NCI-H1048 (cell line): ENCODE measurements around the gene PPP4C.
A peak's percentile ranks its signal among the peaks of the same experiment; 100 is the strongest.

Experiments used
- DNase-seq: peaks from one replicate; lab custom pipeline; 2025; lab: John Stamatoyannopoulos, UW

Gene PPP4C

DNA sequence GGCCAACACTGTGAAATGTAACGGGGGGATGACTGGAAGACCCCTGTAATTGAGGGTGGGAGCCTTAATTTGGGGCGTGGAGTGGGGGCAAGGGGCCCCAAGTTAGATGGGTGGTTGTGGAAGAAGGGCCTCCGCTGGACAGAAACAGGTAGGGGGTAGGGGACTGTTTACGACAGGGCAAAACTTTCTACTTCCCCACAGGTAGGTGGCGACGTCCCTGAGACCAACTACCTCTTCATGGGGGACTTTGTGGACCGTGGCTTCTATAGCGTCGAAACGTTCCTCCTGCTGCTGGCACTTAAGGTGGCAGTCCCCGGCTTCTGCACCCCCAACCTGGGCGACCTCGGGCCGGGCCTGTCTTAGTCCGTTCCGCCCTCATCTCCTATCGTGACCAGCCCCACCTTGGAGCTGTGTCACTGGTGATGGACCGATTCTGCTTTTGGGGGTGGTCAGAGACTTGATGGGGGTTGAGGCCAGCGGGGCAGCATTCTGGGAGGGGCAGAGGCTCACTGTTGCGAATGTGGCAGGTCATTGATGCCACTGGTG lies 6.8 kb downstream of the PPP4C start:
- DNase-seq = no peak

DNA sequence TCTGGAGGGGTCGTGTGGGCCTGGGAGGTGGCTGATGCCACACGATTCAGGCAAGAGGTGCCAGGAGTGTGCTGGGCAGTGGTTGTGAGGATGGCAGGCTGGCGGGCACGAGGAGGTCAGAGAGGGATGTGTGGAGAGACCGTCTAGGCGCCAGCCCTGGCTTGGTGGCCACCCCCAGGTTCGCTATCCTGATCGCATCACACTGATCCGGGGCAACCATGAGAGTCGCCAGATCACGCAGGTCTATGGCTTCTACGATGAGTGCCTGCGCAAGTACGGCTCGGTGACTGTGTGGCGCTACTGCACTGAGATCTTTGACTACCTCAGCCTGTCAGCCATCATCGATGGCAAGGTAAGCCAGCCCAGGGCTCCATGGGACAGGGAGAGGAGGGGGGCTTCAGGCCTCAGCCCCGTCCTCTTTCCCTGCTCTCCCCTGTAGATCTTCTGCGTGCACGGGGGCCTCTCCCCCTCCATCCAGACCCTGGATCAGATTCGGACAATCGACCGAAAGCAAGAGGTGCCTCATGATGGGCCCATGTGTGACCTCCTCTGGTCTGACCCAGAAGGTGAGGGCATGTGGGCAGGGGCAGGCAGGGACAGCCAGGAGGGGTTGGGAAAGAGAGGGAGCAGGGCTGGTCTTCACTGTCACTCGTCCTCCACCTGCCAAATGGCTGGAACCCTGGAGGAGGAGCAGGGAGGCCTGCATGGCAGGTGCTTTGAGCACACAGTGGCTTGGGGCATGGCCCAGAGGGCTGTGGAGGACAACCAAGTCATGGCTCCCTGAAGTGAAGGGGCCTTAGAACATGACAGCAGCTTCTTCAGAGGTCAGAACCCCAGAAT lies 7.6 kb downstream of the PPP4C start:
- DNase-seq = no peak

DNA sequence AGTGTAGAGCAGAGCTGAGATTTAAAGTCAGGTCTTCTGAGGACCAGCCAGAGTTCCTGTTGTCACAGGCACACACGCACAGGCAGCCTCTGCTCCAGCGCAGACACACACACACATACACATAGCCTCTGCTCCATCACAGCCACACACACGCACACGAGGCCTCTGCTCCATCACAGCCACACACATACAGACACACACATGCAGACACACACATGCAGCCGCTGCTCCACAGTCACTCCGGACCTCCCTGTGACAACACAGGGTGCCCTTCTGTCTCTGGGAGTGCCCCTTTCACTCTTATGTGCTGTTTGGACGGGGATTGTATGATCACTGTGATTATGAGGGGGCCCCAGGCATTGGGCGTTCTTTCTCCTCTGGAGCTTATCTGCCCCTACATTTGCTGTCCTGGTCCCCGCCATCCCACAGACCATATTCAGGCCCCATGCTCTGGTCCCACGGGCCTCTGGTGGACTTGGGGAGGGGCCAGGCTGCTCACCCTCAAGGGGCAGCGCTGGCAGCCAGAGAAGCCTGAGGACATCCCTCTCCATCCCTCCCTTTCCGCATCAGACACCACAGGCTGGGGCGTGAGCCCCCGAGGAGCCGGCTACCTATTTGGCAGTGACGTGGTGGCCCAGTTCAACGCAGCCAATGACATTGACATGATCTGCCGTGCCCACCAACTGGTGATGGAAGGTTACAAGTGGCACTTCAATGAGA lies 8.5 kb downstream of the PPP4C start:
- DNase-seq = no peak

DNA sequence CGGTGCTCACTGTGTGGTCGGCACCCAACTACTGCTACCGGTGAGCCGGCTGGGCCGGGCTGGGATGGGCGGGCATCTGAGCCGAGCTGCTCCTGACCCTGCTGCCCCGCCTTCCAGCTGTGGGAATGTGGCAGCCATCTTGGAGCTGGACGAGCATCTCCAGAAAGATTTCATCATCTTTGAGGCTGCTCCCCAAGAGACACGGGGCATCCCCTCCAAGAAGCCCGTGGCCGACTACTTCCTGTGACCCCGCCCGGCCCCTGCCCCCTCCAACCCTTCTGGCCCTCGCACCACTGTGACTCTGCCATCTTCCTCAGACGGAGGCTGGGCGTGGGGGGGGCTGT lies 9.0 kb downstream of the PPP4C start:
- no peak for DNase-seq

DNA sequence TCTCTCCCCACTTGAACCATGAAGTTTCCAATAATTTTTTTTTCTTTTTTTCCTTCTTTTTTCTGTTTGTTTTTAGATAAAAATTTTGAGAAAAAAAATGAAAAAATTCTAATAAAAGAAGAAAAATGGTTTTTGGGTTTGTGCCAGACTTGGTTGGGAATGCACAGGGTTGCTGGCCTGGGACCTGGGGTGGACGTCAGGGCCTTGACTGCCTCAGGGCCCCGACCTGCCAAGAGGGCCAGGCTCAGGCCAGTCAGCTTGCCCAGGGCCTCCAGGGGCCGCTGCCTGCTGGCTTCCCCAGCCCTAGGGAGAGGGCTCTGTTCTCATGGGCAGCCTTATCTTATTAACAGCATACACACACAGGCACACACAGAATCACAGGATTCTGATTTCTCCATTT lies 9.5 kb downstream of the PPP4C start:
- DNase-seq = no peak

DNA sequence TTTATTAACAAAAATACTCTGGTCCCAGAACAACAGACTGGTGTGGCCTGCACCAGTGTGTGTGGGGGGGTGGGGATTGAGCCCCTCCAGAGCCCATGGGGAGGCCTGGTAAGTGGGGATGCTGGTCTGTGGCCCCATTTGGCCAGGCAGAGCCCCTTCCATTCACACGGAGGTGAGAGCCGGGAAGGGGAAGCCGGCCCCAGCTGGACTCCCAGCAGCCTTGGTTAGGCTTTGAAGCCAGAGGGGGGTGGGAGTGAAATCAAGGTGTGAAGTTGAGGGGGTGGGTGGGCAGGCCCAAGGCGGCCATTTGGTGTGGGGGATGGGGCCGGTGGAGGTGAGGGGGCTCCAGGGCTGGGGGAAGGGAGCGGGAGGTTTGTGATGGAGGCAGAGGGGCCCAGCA lies 10.0 kb downstream of the PPP4C start:
- no peak for DNase-seq

DNA sequence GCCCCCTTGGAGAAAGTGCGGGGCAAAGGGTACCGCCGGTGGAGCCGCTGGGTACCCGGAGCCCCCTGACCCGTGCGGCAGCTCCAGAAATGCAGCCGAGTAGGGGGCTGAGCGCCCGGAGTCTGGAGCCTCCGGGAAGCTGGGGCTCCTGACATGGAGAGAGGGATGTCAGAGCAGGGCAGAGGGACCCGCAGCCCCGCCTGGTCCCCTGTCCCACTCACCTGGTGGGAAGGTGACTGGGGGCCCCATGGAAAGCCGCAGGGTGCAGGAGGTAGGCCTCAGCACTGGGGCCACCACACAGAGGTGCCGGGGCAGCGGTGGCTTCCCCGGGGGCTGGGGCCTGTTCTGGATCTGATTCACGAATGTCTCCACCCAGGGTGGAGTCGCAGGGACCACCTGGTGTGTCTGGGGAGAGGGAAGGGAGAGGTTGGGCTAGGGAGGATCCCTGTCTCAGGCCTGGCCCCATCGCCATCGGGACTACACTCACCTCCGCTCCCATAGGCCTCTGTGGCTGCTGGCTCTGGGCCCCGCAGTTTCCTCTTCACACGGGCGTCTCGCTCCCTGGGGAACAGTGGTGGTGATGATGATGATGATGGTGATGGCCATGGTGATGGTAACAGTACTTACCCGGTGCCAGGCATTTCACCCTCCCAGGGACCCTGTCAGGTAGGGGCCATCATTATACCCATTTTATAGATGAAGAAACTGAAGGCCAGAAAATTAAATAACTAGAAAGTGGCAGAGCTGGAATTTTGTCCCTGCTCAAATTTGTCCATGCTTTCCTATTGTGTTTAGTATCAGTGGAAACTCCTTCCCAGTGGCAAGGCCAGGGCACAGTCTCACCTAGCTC lies 10.7 kb downstream of the PPP4C start:
- DNase-seq = no peak

DNA sequence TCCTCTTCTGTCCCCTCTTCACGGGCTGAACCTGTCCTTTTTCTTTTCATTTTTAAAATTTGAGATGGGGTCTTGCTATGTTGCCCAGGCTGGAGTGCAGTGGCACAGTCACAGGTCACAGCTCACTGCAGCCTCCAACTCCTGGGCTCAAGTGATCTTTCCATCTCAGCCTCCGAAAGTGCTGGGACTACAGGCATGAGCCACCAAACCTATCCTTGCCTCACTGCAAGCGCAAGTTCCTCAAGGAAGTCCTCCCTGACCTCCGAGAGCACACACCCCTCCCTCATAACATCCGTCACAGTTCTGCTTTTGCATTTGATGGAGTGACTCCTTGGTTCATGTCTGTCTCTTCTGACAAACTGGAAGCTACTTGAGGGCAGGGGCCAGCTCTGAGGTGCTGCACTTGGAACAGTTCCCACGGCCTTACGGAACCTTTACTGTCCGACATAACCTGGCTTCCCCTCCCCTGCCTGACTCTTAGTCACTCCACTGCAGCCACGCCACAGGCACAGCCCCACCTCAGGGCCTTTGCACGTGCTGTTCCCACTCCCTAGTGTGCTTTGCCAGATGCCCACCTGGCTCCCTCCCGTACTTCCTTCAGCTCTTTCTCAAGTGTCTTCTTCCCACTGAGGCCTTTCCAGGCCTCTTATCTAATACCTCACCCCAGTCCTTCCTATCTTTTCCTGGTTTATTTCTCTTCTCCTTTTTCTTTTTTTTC lies 11.5 kb downstream of the PPP4C start:
- DNase-seq = no peak

DNA sequence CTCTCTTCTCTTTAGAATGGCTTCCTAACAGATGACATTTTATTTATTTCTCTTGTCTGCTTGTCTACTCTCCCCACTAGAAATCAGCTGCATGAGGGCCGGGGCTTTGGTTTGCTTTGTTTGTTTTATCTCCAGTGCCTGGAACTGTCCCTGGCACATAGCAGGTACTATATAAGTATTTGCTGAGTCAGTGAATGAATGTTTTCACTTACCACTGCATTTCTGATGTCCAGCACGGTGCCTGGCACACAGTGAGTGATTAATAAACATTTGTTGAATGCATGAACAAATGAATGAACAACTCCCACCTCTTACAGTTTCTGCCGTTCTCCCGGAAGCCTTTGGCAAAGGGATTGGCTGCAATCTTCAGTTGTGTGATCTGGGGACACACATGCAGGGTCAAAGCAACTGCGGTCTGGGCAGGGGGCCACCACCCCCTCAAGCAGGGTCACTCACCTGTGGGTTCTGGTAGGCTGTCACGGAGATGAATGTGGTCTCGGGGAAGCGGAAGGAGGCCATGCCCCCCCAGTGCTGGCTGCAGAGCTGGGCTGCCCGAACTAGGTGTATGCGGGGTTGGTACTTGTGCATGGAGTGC lies 12.5 kb downstream of the PPP4C start:
- no peak for DNase-seq

DNA sequence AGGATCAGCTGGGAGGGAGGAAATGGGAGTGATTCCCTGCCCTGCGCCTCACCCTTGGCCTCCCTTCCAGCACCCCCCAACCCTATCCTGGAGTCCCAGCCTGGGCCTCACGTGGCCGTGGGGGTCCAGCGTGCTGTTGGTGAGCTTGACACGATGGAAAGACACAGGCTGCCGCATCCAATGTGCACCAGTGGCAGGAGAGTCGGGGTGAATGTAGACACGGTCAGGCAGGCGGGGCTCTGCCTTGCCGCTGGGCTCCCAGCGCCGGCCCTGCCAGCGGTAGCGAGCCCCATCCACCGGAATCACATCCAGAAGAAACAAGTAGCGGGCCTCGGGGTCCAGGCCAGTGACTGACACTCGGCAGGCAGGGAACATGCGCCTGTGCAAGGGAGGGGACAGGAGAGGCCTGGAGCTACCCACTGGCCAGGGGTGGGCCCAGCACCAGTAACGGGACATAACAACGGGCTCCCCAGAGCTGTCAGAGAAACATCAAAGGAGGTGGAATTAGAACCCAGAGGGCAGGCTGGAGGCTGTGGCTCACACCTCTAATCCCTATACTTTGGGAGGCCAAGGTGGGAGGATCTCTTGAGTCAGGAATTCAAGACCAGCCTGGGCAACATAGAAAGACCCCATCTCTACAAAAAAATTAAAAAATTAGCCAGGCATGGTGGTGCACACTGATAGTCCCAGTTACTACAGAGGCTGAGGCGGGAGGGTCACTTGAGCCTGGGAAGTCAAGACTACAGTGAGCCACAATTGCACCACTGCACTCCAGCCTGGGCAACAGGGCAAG lies 13.2 kb downstream of the PPP4C start:
- no peak for DNase-seq

DNA sequence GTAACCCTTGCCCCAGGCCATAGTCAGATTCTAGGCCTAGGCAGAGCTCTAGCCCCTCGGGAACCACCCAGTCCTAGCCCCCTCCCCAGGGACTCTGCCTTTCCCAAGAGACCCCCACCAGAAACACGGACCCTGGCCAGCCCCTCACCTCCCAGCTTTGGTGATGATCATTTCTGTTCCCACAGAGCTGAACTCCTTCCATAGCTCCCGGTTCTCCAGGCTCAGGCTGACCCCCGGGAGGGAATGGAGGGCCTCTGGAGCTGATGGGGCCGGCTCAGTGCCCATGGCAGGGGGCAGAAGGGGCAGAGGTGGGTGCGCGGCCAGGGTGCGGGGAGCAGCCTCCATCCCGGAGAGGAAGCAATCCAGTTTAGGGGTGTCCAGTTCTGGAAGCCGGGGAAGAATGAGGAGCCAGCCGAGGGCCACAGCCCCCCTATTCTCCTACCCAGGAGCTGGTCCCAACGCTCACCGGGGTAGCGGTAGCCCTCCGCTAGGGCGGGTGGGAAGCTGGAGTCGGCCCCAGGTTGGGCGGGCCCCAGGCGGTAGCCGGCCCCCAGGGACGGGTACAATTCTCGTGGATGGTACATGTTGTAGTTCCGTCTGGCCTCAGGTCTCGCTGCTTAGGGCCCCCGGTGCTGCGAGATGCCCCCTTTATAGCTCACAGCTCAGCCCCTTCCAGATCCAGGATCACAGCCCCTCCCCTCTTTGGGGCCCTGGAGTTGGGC lies 15.0 kb downstream of the PPP4C start:
- DNase-seq = no peak

DNA sequence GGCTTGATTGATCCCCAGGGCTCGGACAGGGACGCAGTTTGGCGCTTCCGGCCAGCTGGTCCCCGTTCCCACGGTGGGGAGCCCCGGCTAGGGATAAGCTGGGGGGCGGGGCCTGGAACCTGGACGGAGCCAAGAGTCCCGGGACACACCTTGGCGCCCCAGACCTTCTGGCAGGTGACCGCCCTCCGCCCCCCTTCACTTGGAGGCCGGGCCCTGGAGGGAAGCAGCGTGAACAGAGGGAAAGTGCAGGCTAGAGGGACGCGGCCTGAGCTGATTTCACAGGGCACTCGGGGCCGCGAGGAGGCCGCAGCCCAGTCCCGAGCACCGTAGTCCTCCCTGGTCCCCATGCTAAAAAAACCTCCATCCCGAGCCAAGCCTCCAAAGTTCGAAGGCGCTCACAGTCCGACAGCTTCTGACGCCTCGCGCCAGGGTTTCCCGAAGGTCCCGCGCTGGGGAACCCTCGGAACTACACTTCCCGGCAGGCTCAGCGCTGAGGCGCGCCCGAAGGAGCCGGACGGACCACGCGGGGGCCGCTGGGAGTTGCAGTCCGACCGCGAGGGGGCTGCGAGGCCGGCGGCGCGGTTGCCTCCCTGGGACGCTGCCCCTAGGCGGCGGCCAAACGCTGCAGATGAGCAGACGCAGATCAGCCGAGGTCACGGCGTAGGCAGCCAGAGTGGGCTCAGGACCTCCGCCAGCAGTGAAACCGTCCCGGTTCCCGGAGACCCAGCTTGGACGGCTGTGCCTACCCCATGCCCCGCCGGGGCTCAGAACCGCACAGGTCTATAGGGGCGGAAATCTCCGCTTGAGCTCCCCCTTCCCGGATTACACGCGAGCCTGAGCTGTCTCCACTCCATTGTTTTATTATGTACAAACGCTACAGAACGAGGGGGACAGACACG lies 15.9 kb downstream of the PPP4C start, which contains the start of gene TBX6:
TBX6 (minus strand) TSS at position 451 of the 899 bp plus-strand sequence. CDS start 731 bp downstream, outside the sequence.
- DNase-seq = peak; percentile 62

DNA sequence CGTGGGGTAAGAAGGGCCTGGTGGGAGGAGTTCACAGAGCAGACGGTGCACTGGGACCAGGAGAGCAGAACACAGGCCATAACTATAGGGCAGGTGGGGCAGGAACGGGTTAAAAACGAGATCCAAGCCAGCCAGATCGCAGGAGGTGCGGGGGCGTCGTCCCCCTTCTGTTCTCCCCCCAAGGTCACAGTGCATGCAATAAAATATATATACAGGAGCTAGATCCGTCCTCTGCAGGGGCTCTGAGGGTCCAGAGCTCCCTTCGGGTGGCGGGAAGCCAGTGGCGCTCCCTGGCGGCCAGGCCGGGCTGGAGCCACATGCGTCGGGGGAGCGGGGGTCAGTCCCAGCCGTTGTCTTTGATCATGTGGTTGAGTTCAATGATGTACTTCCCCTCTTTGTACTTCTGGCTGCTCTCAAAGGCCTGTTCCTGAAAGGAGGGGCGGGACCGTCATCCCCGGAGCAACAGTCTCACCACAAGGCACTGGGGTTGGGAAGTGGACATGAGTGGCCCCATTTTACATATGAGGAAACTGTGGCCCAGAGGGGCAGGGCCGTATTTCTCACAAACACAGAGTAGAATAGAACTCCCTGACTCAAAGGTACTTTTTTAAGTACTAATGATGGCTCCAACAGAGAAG lies 16.7 kb downstream of the PPP4C start:
- DNase-seq = no peak

DNA sequence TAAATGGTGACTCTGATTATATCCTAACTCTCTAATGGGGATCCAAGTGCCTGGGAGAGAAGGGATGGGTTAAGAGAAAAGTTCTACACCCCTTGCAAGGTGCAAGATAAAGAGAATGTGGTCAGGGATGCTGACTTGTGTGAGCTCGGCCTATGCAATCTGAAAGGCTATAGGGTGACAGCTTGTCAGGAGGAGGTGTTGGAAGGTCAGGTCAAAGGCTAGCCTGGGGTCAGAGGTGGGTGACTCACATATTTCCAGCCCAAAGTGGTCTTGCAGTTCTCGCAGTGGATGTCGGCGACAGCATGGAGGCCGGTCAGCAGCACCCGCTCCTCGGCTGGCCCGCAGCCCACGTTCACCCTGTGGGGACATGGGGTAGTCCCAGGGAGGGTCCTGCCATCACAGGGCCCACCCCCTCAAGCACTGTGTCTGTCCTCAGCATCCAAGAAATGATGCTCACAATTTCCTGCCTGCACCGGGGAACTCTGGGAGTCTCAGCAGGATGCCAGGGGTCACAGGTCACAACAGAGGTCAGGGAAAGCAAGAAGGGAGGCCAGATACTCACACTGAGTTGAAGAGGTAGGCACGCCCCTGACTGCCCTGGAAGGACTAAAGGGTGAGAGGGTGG lies 18.9 kb downstream of the PPP4C start:
- DNase-seq = no peak

DNA sequence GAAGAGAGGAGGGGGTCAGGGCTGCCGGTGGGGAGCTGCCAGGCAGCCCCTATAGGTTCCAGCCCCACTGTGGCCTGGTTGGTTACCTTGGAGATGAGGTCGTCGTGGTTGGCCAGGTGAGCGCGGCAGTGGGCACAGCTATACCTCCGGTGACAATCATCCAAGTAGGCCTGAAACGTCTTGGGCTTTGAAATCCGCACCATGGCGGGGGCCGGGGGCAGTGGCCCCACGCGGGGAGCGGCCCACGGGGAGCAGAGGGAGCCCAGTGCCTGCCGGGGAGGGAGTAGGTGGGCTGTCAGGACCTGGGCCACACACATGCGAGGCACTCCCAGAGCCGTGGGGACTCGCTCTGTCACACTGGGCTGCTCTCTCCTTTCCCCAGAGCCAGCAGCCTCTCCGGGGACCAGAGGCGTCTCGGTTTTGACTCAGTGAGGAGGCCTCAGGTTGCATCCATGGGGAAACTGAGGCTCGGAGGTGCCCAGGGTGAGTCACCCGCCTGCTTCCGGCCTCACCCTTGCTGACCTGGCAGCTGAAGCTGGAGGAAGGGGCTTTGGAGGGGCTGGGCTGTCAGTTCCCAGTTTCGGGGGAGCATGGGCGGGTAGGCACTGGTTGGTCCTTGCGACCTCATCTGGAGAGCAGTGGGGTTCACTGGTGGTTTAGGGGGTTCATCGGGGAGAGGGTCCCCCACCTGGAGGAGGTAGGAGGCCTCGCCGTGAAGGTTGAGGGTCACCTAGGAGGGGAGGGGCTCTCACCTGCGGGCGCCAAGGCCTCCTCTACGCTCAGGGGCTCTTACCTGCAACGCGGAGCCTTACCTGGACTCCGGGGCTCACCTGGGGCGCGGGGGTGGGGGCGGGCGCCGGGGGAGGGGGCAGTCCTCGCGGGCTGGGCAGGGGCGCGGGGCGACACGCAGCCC lies 19.6 kb downstream of the PPP4C start:
- no peak for DNase-seq

DNA sequence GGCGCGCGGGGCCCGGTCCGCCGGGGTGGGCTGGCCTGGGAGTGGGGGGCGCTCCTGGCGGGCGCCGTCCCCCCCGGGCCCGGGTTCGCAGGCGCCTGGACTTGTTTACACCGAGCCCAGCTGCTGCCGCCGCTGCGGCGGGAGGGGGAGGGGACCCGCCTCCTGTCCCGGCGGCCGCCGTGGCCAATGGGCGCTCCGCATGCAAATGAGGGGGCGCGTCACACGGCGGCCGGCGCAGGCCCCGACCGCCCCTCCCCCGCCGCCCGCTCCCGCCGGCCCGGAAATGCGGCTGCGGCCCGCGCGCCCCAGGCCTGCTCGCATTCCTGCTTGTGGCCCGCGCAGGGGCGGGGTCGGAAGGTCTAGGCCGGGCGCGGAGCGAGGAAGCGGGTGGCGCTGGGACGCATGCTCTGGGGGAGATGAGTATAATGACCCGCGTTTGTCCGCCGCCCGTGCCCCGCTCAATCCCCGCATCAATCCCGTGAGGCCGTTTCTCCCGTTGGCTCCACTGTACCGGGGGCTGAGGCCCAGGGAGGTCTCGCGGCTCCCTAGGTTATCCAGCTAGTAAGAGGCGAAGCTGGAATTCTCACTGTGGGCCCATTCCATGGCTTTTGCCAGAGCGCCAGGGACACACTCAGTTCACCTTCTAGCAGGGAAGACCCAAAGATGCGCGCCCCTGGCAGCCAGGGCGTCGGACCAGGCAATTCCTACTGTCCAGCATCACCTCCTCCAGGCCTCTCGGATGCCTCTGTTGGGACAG lies 20.5 kb downstream of the PPP4C start, which contains the start of gene YPEL3:
YPEL3 (minus strand) TSS at position 109 of the 757 bp plus-strand sequence. CDS start 731 bp downstream, outside the sequence.
- DNase-seq = peak; percentile 59
